Neural cell (in vitro differentiated cells): ENCODE results near the gene CSK.

Source experiments
- EP300 ChIP-seq: fragments of 450-650 bp; conservative IDR thresholded peaks from 2 replicates; pipeline ENCODE4 v1.6.1; 2014; ENCODE audit warnings: antibody characterized with exemption, mild to moderate bottlenecking, moderate library complexity; ENCODE audit not compliant: poor library complexity, severe bottlenecking
- EZH2 ChIP-seq: fragments of 200-600, 300-800 bp; shearing (Covaris generic), sonication (generic); IDR thresholded peaks from 2 replicates; pipeline ENCODE4 v1.6.1; 2014; ENCODE audit warnings: antibody characterized with exemption, low read length, borderline replicate concordance, mild to moderate bottlenecking; ENCODE audit not compliant: insufficient read depth, poor library complexity, severe bottlenecking
- MXI1 ChIP-seq: fragments of 450-650 bp; conservative IDR thresholded peaks from 2 replicates; pipeline ENCODE4 v1.6.1; 2014; ENCODE audit warnings: antibody characterized with exemption, mild to moderate bottlenecking; ENCODE audit not compliant: poor library complexity, severe bottlenecking
- POLR2AphosphoS5 ChIP-seq: IDR thresholded peaks from 2 replicates; pipeline ENCODE4 v1.6.1; 2012
- RAD21 ChIP-seq: fragments of 450-650 bp; conservative IDR thresholded peaks from 2 replicates; pipeline ENCODE4 v1.6.1; 2014; ENCODE audit warnings: antibody characterized with exemption, mild to moderate bottlenecking, moderate library complexity
- REST ChIP-seq: IDR thresholded peaks from 2 replicates; pipeline ENCODE4 v1.6.1; 2012; ENCODE audit warnings: borderline replicate concordance
- TAF1 ChIP-seq: IDR thresholded peaks from 2 replicates; pipeline ENCODE4 v1.6.1; 2012; ENCODE audit warnings: low read depth
- TF ChIP-seq, protein P1 (sequence below): fragments of 450-650 bp; IDR thresholded peaks from 2 replicates; pipeline ENCODE4 v1.5.1; 2014; ENCODE audit warnings: antibody characterized with exemption, mild to moderate bottlenecking, moderate library complexity; ENCODE audit not compliant: poor library complexity, severe bottlenecking

DNA sequence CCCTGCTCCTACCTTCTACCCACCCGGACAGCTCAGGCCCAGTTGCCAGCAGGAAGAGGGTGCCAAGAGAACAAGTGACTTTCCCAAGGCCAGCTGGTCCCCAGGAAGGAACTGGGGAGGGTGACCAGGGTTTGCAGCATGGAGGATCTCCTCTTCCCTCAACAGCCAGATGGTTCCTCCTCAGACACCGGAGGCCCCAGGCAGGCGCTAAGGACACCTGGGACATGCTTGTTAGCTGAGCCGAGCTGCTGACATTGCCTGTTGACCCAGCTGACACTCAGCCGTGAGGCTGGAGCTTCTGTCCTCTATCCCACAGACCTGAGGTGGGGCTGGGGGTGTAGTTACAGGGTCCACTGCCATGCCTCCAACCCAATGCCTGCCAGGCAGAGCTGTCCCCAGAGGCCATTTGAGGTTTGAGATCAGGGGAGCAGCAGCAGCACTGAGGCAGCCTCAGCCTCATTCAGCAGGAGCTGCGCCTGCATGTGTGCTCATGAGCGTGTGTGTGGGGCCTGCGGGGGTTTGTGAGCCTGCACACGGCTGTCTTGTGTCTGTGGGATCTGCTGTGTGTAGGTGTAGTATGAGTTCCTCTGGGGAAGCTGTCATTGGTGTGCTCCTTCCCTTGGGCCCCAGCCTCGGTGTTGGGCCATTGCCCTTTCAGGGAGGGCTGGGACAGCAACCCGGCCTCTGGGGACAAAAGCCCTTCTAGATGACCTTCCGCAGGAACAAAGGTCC lies 51.7 kb downstream of the CSK start:
- TF ChIP-seq, protein P1, sequence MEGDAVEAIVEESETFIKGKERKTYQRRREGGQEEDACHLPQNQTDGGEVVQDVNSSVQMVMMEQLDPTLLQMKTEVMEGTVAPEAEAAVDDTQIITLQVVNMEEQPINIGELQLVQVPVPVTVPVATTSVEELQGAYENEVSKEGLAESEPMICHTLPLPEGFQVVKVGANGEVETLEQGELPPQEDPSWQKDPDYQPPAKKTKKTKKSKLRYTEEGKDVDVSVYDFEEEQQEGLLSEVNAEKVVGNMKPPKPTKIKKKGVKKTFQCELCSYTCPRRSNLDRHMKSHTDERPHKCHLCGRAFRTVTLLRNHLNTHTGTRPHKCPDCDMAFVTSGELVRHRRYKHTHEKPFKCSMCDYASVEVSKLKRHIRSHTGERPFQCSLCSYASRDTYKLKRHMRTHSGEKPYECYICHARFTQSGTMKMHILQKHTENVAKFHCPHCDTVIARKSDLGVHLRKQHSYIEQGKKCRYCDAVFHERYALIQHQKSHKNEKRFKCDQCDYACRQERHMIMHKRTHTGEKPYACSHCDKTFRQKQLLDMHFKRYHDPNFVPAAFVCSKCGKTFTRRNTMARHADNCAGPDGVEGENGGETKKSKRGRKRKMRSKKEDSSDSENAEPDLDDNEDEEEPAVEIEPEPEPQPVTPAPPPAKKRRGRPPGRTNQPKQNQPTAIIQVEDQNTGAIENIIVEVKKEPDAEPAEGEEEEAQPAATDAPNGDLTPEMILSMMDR = no peak
- no peak for TF ChIP-seq EZH2
- no peak for TF ChIP-seq POLR2AphosphoS5
- no peak for TF ChIP-seq MXI1
- no peak for TF ChIP-seq REST
- no peak for TF ChIP-seq RAD21
- no peak for TF ChIP-seq EP300
- no peak for TF ChIP-seq TAF1
